K562 (cell line): Measurements from ENCODE around the gene FHDC1. TPM values are rescaled to one million over a fixed set of nuclear protein-coding genes. Genes with fewer than 3 reads are reported as not detected.
A peak's percentile ranks its signal among the peaks of the same experiment; 100 is the strongest.

Source experiments
- CEBPG ChIP-seq, 3 experiments: fragments of 200-800 bp in 1 of 3; sonication (Bioruptor generic) in 1 of 3; sonication (generic) in 1 of 3; formaldehyde crosslinking in 1 of 3; IDR thresholded peaks in 2 of 3; conservative IDR thresholded peaks in 1 of 3; 2 replicates each; pipeline versions ENCODE4 v1.6.1 to v1.8.0; 2016 to 2022; ENCODE audit warnings: missing compliant biosample characterization in 2 of 3, missing genetic modification characterization in 2 of 3, mild to moderate bottlenecking in 1 of 3, missing genetic modification reagents in 1 of 3
- CREB1 ChIP-seq, 2 experiments: sonication (generic) in 1 of 2; formaldehyde crosslinking in 1 of 2; IDR thresholded peaks; 2 replicates each; pipeline versions ENCODE4 v1.6.1 to v1.8.0; 2012 to 2022; ENCODE audit warnings: inconsistent platforms in 1 of 2, mild to moderate bottlenecking in 1 of 2, missing genetic modification reagents in 1 of 2, moderate library complexity in 1 of 2
- FOXK2 ChIP-seq, 2 experiments: fragments of 450-650 bp; IDR thresholded peaks in 1 of 2; conservative IDR thresholded peaks in 1 of 2; 2 replicates each; pipeline ENCODE4 v1.6.1; 2016; ENCODE audit warnings: low read depth in 2 of 2, mild to moderate bottlenecking in 1 of 2
- HMGN3 ChIP-seq: IDR thresholded peaks from 2 replicates; pipeline ENCODE4 v1.6.1; 2011; ENCODE audit warnings: borderline replicate concordance, low read depth, mild to moderate bottlenecking, mixed read lengths, low read length; ENCODE audit not compliant: insufficient read length; ENCODE audit errors: extremely low read depth
- LEF1 ChIP-seq: fragments of 450-650 bp; IDR thresholded peaks from 2 replicates; pipeline ENCODE4 v1.6.1; 2016; ENCODE audit warnings: mild to moderate bottlenecking
- NONO ChIP-seq, 2 experiments: fragments of 200-400 bp in 1 of 2; fragments of 450-650 bp in 1 of 2; formaldehyde crosslinking in 1 of 2; IDR thresholded peaks; 2 replicates each; pipeline ENCODE4 v1.6.1; 2017; ENCODE audit warnings: low read depth in 2 of 2, mild to moderate bottlenecking in 2 of 2, moderate library complexity in 2 of 2, low read length in 1 of 2
- RBFOX2 ChIP-seq: fragments of 200-400 bp; formaldehyde crosslinking; IDR thresholded peaks from 2 replicates; pipeline ENCODE4 v1.6.1; 2017; ENCODE audit warnings: low read depth, mild to moderate bottlenecking, low read length, moderate library complexity
- TCF7 ChIP-seq: sonication (generic); IDR thresholded peaks from 2 replicates; pipeline ENCODE4 v1.6.1; 2016; ENCODE audit warnings: antibody characterized with exemption, borderline replicate concordance
- TFAP4 ChIP-seq: sonication (generic); formaldehyde crosslinking; IDR thresholded peaks from 2 replicates; pipeline ENCODE4 v1.8.0; 2022; ENCODE audit warnings: missing genetic modification reagents, mild to moderate bottlenecking, moderate library complexity, borderline replicate concordance
- USF1 ChIP-seq: sonication (generic); formaldehyde crosslinking; IDR thresholded peaks from 2 replicates; pipeline ENCODE4 v1.9.0; 2022; ENCODE audit warnings: mild to moderate bottlenecking, missing genetic modification reagents
- ZBTB7A ChIP-seq: IDR thresholded peaks from 2 replicates; pipeline ENCODE4 v1.6.1; 2011; ENCODE audit warnings: low read depth, mild to moderate bottlenecking, low read length, moderate library complexity, borderline replicate concordance; ENCODE audit not compliant: control insufficient read depth
- ZNF518B ChIP-seq: fragments of 250-450 bp; sonication (Bioruptor Pico); IDR thresholded peaks from 2 replicates; pipeline ENCODE4 v1.5.0; 2021; ENCODE audit warnings: mild to moderate bottlenecking, moderate library complexity
- ZNF609 ChIP-seq: sonication (generic); formaldehyde crosslinking; IDR thresholded peaks from 2 replicates; pipeline ENCODE4 v1.8.1; 2023; ENCODE audit warnings: missing genetic modification reagents, mild to moderate bottlenecking, borderline replicate concordance
- polyA plus RNA-seq, 8 experiments: library from polyadenylated mRNA; depleted of rRNA in 4 of 8; stranded (reverse) in 5 of 8; unstranded in 3 of 8; fragments of >200 nt; fragmentation: Nextera tagmentation in 2 of 8; fragmentation: Illumina TruSeq in 1 of 8; extraction: Ambion mirVana in 2 of 8; extraction: Trizol in 1 of 8; gene quantifications; 2 replicates each; pipeline versions ENCODE4 v1.2.1 to v1.2.3, GENCODE V29; 2011 to 2014; ENCODE audit warnings: inconsistent platforms in 1 of 8, missing spikeins in 1 of 8
- total RNA-seq, 7 experiments: library from RNA; depleted of rRNA in 6 of 7; stranded (reverse); fragments of >200 nt in 6 of 7; fragmentation: Illumina TruSeq in 2 of 7; extraction: Trizol in 2 of 7; gene quantifications; 2 replicates each; pipeline versions ENCODE4 v1.2.1 to v1.2.3, GENCODE V29; 2011 to 2021; ENCODE audit warnings: low replicate concordance in 1 of 7

The FHDC1 gene
- total and polyA plus RNA-seq, 9 of the 15 experiments (the other 6 are each of a cell fraction or from before 2014, with no cell fraction given): 0.01 to 0.43 (median 0.07) TPM

GRCh38 chr4:152935631-152936445, at the start of gene FHDC1 (continued):
- TF ChIP-seq ZNF518B (CRISPR knock-in tag) (no peak), NONO (IDR thresholded peaks at IDR 0.05; ENCODE audit: low read depth in 2 of 2, low read length in 1 of 2) (no peak), FOXK2 (conservative IDR thresholded peaks at IDR 0.05 in 1 of 2, IDR thresholded peaks at IDR 0.05 in 1 of 2; ENCODE audit: low read depth in 2 of 2) (no peak), RBFOX2 (peak; percentile 40), HMGN3 (peak; percentile 16), TCF7 (no peak), USF1 (CRISPR knock-in tag) (no peak), CREB1 (IDR thresholded peaks at IDR 0.05) (peak; percentile 27; the same call in 1 of the 2 replicates), CREB1 (CRISPR knock-in tag; IDR thresholded peaks at IDR 0.05) (no peak; the same call in 1 of the 2 replicates), LEF1 (no peak), TFAP4 (CRISPR knock-in tag) (peak; percentile 5; the same call in 1 of the 2 replicates), CEBPG (CRISPR knock-in tag; IDR thresholded peaks at IDR 0.05) (no peak), CEBPG (tag; conservative IDR thresholded peaks at IDR 0.05 in 1 of 2, IDR thresholded peaks at IDR 0.05 in 1 of 2) (no peak), ZBTB7A (peak; percentile 19; the same call in 1 of the 2 replicates), ZNF609 (no peak)
